ENCODE measurements around the gene SRD5A3.

The SRD5A3 gene

GRCh38 chr4:55345980-55346850, at the start of gene SRD5A3:
SRD5A3 (plus strand) TSS chr4:55346242; CDS start chr4:55346337, 95 bp downstream.
- TF ChIP-seq CTCF (IDR thresholded peaks at IDR 0.05; ENCODE audit: low read depth, low read length) (peak; percentile 61), POLR2A (IDR thresholded peaks at IDR 0.05; ENCODE audit: extremely low read depth, insufficient read length) (peak; percentile 77), MAX (IDR thresholded peaks at IDR 0.05; ENCODE audit: low read depth, low read length) (peak; percentile 88), MYC (IDR thresholded peaks at IDR 0.05; ENCODE audit: low read depth, low read length) (peak; percentile 60)
- DNase-seq (ENCODE audit: low read depth): peak; percentile 91
- peak within 1 kb of the TSS; percentile 73 for H3K4me3 ChIP-seq (ENCODE audit: low read depth, low read length)

DNA sequence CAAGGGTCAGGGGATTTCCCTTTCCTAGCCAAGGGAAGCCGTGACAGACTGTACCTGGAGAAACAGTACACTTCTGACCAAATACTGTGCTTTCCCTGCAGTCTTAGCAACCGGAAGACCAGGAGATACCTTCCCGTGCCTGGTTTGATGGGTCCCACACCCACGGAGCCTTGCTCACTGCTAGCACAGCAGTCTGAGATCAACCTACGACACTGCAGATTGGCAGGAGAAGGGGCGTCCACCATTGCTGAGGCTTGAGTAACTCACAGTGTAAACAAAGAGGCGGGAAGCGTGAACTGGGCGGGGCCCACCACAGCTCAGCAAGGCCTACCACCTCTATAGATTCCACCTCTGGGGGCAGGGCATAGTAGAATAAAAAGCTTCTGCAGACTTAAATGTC, 48.7 kb upstream of the SRD5A3 start:
- TF ChIP-seq MYC (IDR thresholded peaks at IDR 0.05; ENCODE audit: low read depth, low read length): no peak
- no peak for TF ChIP-seq MAX (IDR thresholded peaks at IDR 0.05; ENCODE audit: low read depth, low read length)
- TF ChIP-seq POLR2A (IDR thresholded peaks at IDR 0.05; ENCODE audit: extremely low read depth, insufficient read length): no peak
- no peak for TF ChIP-seq CTCF (IDR thresholded peaks at IDR 0.05; ENCODE audit: low read depth, low read length)
- no peak overlapping the region for H3K4me3 ChIP-seq (ENCODE audit: low read depth, low read length)
- no peak for DNase-seq (ENCODE audit: low read depth)

DNA sequence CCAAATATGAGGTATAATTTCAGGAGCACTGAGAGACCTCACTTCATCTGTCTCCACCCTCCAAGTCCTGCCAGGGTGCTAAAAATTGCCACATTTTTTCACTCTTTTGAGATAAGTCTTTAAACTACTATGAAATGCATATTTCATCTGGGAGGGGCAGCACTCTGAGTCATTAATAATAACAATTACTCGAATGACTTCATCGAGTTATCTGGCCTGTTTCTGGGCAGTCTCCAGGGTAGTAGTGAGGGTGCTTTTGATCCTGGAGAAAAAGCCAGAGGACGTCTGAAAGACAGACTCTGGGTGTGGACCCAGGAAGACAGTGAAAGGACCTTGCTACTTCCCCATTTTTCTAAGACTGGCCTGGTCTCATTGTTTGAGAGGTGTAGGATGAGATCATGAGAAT, 42.3 kb upstream of the SRD5A3 start:
- DNase-seq (ENCODE audit: low read depth): peak; percentile 12
- H3K4me3 ChIP-seq (ENCODE audit: low read depth, low read length): no peak overlapping the region
- TF ChIP-seq MYC (IDR thresholded peaks at IDR 0.05; ENCODE audit: low read depth, low read length): no peak
- TF ChIP-seq CTCF (IDR thresholded peaks at IDR 0.05; ENCODE audit: low read depth, low read length): no peak
- no peak for TF ChIP-seq POLR2A (IDR thresholded peaks at IDR 0.05; ENCODE audit: extremely low read depth, insufficient read length)
- no peak for TF ChIP-seq MAX (IDR thresholded peaks at IDR 0.05; ENCODE audit: low read depth, low read length)

DNA sequence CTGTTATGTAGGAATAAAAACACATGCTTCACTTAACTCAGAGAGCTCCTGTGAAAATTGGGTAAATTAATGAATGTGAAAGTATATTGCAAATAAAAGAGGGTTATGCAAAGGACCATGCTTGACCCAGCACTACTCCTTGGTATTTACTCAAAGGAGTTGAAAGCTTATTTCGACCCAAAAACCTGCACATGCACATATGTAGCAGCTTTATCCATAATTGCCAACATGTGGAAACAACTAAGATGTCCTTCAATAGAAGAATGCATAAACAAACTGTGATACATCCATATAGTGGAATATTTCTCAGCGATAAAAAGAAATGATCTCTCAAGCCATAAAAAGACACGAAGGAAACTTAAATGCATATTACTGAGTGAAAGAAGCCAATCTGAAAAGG, 41.7 kb upstream of the SRD5A3 start:
- no peak overlapping the region for H3K4me3 ChIP-seq (ENCODE audit: low read depth, low read length)
- DNase-seq (ENCODE audit: low read depth): no peak
- TF ChIP-seq MYC (IDR thresholded peaks at IDR 0.05; ENCODE audit: low read depth, low read length) (no peak), MAX (IDR thresholded peaks at IDR 0.05; ENCODE audit: low read depth, low read length) (no peak), POLR2A (IDR thresholded peaks at IDR 0.05; ENCODE audit: extremely low read depth, insufficient read length) (no peak), CTCF (IDR thresholded peaks at IDR 0.05; ENCODE audit: low read depth, low read length) (no peak)

- no peak for TF ChIP-seq CTCF (IDR thresholded peaks at IDR 0.05; ENCODE audit: low read depth, low read length)
- no peak for TF ChIP-seq MAX (IDR thresholded peaks at IDR 0.05; ENCODE audit: low read depth, low read length)
- no peak for DNase-seq (ENCODE audit: low read depth)
- no peak overlapping the region for H3K4me3 ChIP-seq (ENCODE audit: low read depth, low read length)
Measured at GRCh38 chr4:55308071-55308470, 38.0 kb upstream of the SRD5A3 start.
